GM19467 (cell line): ENCODE results near the gene GPR82.
"Not testable (repeated sequence)": the region's sequence is repeated elsewhere in the genome, so short reads cannot be mapped to it uniquely, and the experiment has no call there.

ENCODE experiments used
- ATAC-seq: cut with Tn5 transposase; IDR thresholded peaks from one replicate; pipeline ENCODE4 v1.9.1; 2021; ENCODE audit warnings: mild to moderate bottlenecking, moderate library complexity; ENCODE audit not compliant: unreplicated experiment

The GPR82 gene

GRCh38 chrX:41723826-41724225, at the start of gene GPR82:
Gene GPR82, plus strand, starts transcription at chrX:41724181. Its CDS starts 2,846 bp downstream, at chrX:41727027.
- no peak for ATAC-seq

- not testable (repeated sequence) for ATAC-seq
These were observed 47.6 kb upstream of the GPR82 start for GRCh38 chrX:41676361-41676760.

GRCh38 chrX:41677183-41678060, 46.6 kb upstream of the GPR82 start:
- no peak for ATAC-seq

GRCh38 chrX:41684138-41684537, 39.8 kb upstream of the GPR82 start:
- ATAC-seq, result no peak

- ATAC-seq, result no peak
These were observed 39.0 kb upstream of the GPR82 start for GRCh38 chrX:41684940-41685339.

GRCh38 chrX:41686788-41687187, 37.2 kb upstream of the GPR82 start:
- ATAC-seq, result no peak

GRCh38 chrX:41688156-41688555, 35.8 kb upstream of the GPR82 start:
- ATAC-seq, result no peak

- no peak for ATAC-seq
These were observed 35.1 kb upstream of the GPR82 start, which contains the start of gene GPR34 for GRCh38 chrX:41688835-41689234. Gene GPR34, plus strand, starts transcription at chrX:41688973. Its CDS starts 6,661 bp downstream, at chrX:41695634.

GRCh38 chrX:41689711-41690110, 34.3 kb upstream of the GPR82 start:
- ATAC-seq, result no peak

- ATAC-seq, result no peak
These were observed 31.7 kb upstream of the GPR82 start for GRCh38 chrX:41692162-41692749.

- ATAC-seq, result no peak
These were observed 31.0 kb upstream of the GPR82 start for GRCh38 chrX:41693024-41693423.

GRCh38 chrX:41695426-41695825, 28.6 kb upstream of the GPR82 start:
- no peak for ATAC-seq

GRCh38 chrX:41703574-41704029, 20.4 kb upstream of the GPR82 start:
- ATAC-seq, result no peak

- ATAC-seq, result no peak
These were observed 18.9 kb upstream of the GPR82 start for GRCh38 chrX:41705042-41705441.

GRCh38 chrX:41705680-41706374, 18.2 kb upstream of the GPR82 start:
- ATAC-seq, result peak; percentile 80

GRCh38 chrX:41707218-41707617, 16.8 kb upstream of the GPR82 start:
- no peak for ATAC-seq

- no peak for ATAC-seq
These were observed 15.5 kb upstream of the GPR82 start for GRCh38 chrX:41708486-41708885.

- no peak for ATAC-seq
These were observed 12.8 kb upstream of the GPR82 start for GRCh38 chrX:41711021-41711667.

GRCh38 chrX:41716222-41716621, 7.8 kb upstream of the GPR82 start:
- ATAC-seq, result no peak

GRCh38 chrX:41716767-41717473, 7.1 kb upstream of the GPR82 start:
- no peak for ATAC-seq
